Dedifferentiated amniotic fluid mesenchymal stem cell (primary cell): ENCODE measurements around the gene NAA38.
A peak's percentile ranks its signal among the peaks of the same experiment; 100 is the strongest.

Experiments used
- DNase-seq: peaks from one replicate; pipeline ENCODE4 v3.0.0-alpha.2; 2016; ENCODE audit errors: extremely low spot score

Gene NAA38

GRCh38 chr17:7856811-7857712 lies at the start of gene NAA38:
TSS of gene NAA38 (minus strand) at chr17:7857559. CDS start at chr17:7857463, 96 bp downstream.
- peak; percentile 100 for DNase-seq

GRCh38 chr17:7903154-7904103 lies 46.1 kb upstream of the NAA38 start:
- DNase-seq: no peak

GRCh38 chr17:7897773-7898172 lies 40.4 kb upstream of the NAA38 start:
- no peak for DNase-seq

- no peak for DNase-seq
These were observed 39.7 kb upstream of the NAA38 start for GRCh38 chr17:7897090-7897489.

- DNase-seq: no peak
These were observed 37.5 kb upstream of the NAA38 start for GRCh38 chr17:7894866-7895265.

GRCh38 chr17:7894226-7894625 lies 36.9 kb upstream of the NAA38 start:
- DNase-seq: no peak

GRCh38 chr17:7893187-7893880 lies 36.0 kb upstream of the NAA38 start:
- no peak for DNase-seq

GRCh38 chr17:7889166-7889955 lies 32.0 kb upstream of the NAA38 start:
- DNase-seq: peak; percentile 77

- no peak for DNase-seq
These were observed 31.0 kb upstream of the NAA38 start, which contains the start of gene CHD3 for GRCh38 chr17:7888184-7888920. TSS of gene CHD3 (plus strand) at chr17:7888789. CDS start at chr17:7889001, 212 bp downstream.

- peak; percentile 95 for DNase-seq
These were observed 30.3 kb upstream of the NAA38 start for GRCh38 chr17:7887482-7888183.

- no peak for DNase-seq
These were observed 29.7 kb upstream of the NAA38 start for GRCh38 chr17:7887038-7887481.

GRCh38 chr17:7886227-7887037 lies 29.1 kb upstream of the NAA38 start:
- DNase-seq: no peak

GRCh38 chr17:7885367-7886226 lies 28.2 kb upstream of the NAA38 start:
- DNase-seq: no peak

GRCh38 chr17:7884581-7885366 lies 27.4 kb upstream of the NAA38 start:
- no peak for DNase-seq

- no peak for DNase-seq
These were observed 26.5 kb upstream of the NAA38 start for GRCh38 chr17:7883781-7884386.

GRCh38 chr17:7882629-7883028 lies 25.3 kb upstream of the NAA38 start:
- DNase-seq: no peak
